GM12878 (cell line): Measurements from ENCODE around the gene HAUS1. TPM values are rescaled to one million over a fixed set of nuclear protein-coding genes. Genes with fewer than 3 reads are reported as not detected.

ENCODE experiments used
- ATAC-seq: fragments of 200-7000 bp; cut with Tn5 transposase; 3 replicates; pipeline ENCODE4 v1.9.1; 2020; ENCODE audit warnings: mild to moderate bottlenecking, moderate library complexity
- BruUV-seq: library from RNA; stranded (reverse); fragments of 400-500 nt; replicated peaks from 2 replicates; lab custom pipeline; 2021; lab: Mats Ljungman, UMichigan
- CTCF ChIA-PET: fragments of 300-600 bp; sonication (Branson Sonifier 250); formaldehyde crosslinking; extraction: SDS; loops from one replicate; lab custom pipeline; 2021; ENCODE audit warnings: inconsistent platforms; lab: Yijun Ruan, JAX
- POLR2A ChIA-PET: fragments of 350-600 bp; formaldehyde crosslinking; extraction: SDS; loops from one replicate; lab custom pipeline; 2021; ENCODE audit warnings: inconsistent platforms; lab: Charles Lee
- RAD21 ChIA-PET: fragments of 300-600 bp; sonication (Branson Sonifier 250); formaldehyde crosslinking; loops from one replicate; lab custom pipeline; 2023; ENCODE audit warnings: antibody characterized with exemption; ENCODE audit not compliant: unreplicated experiment; lab: Charles Lee
- SMC1A ChIA-PET: fragments of 300-600 bp; sonication (Branson Sonifier 250); formaldehyde crosslinking; loops from one replicate; lab custom pipeline; 2023; ENCODE audit not compliant: unreplicated experiment, uncharacterized antibody; lab: Charles Lee
- DNase-seq: peaks from one replicate; pipeline ENCODE4 v3.0.0-alpha.2; 2011; ENCODE audit warnings: low read depth, low spot score
- FAIRE-seq: peaks from 3 replicates; lab custom pipeline; 2011; peaks lifted over from hg19 to GRCh38; lab: Jason Lieb, UNC
- H2AFZ ChIP-seq: 2 replicates; pipeline ENCODE4 v1.6.0; 2011; ENCODE audit warnings: low read depth, low read length, control low read depth; ENCODE audit not compliant: control insufficient read depth
- H3K27ac ChIP-seq: 2 replicates; pipeline ENCODE4 v1.5.1; 2011; ENCODE audit warnings: control low read depth; ENCODE audit not compliant: control insufficient read depth, insufficient read depth
- H3K27me3 ChIP-seq, 2 experiments: replicated peaks in 1 of 2; 2 replicates each; pipeline versions ENCODE4 v1.6.0 to v1.6.1; 2011; ENCODE audit warnings: low read length in 1 of 2; ENCODE audit not compliant: control insufficient read depth in 2 of 2, insufficient read depth in 2 of 2
- H3K36me3 ChIP-seq, 2 experiments: 2 replicates each; pipeline ENCODE4 v1.5.1; 2011; ENCODE audit warnings: low read length in 1 of 2; ENCODE audit not compliant: control insufficient read depth in 2 of 2, insufficient read depth in 2 of 2
- H3K4me1 ChIP-seq: 2 replicates; pipeline ENCODE4 v1.6.1; 2011; ENCODE audit warnings: mild to moderate bottlenecking, low read length, moderate library complexity, mixed read lengths; ENCODE audit not compliant: control insufficient read depth, insufficient read depth
- H3K4me2 ChIP-seq: 2 replicates; pipeline ENCODE4 v1.6.0; 2011; ENCODE audit warnings: control low read depth; ENCODE audit not compliant: control insufficient read depth, insufficient read depth
- H3K4me3 ChIP-seq: fragments of 200-600 bp; sonication (generic); 2 replicates; pipeline ENCODE4 v1.5.1; 2016
- H3K79me2 ChIP-seq: 2 replicates; pipeline ENCODE4 v1.6.0; 2011; ENCODE audit warnings: low read length; ENCODE audit not compliant: control insufficient read depth, insufficient read depth
- H3K9ac ChIP-seq: 2 replicates; pipeline ENCODE4 v1.8.0; 2011; ENCODE audit warnings: low read length, control low read depth, mixed read lengths; ENCODE audit not compliant: control insufficient read depth, insufficient read depth
- H3K9me3 ChIP-seq: replicated peaks from 3 replicates; pipeline ENCODE4 v1.5.1; 2011; ENCODE audit warnings: mild to moderate bottlenecking, low read length; ENCODE audit not compliant: control insufficient read depth, insufficient read depth
- H4K20me1 ChIP-seq: 2 replicates; pipeline ENCODE4 v1.6.0; 2011; ENCODE audit not compliant: control insufficient read depth, insufficient read depth
- CBX3 ChIP-seq: fragments of 200-600 bp; sonication (generic); IDR thresholded peaks from 2 replicates; pipeline ENCODE4 v1.6.1; 2016; ENCODE audit warnings: low read depth, borderline replicate concordance
- SUZ12 ChIP-seq: fragments of 200-600 bp; sonication (generic); IDR thresholded peaks from one replicate; pipeline ENCODE4 v1.6.1; 2018; ENCODE audit warnings: antibody characterized with exemption, mild to moderate bottlenecking; ENCODE audit not compliant: unreplicated experiment
- WGBS: methylation state at CpG from one replicate; pipeline ENCODE4 v1.1.6; 2016; ENCODE audit warnings: low lambda C conversion rate; ENCODE audit not compliant: insufficient replicate concordance, insufficient coverage; ENCODE audit errors: missing lambda C conversion rate; 5-methylcytosine and 5-hydroxymethylcytosine counted together
- in situ Hi-C: fragments of 300-500 bp; cut with MboI; formaldehyde crosslinking; loops from 9 replicates; pipeline ENCODE4 v1.14.3; 2018; ENCODE audit warnings: mixed read lengths
- intact Hi-C: fragments of 100-400 bp; cut with micrococcal nuclease; formaldehyde crosslinking; loops from one replicate; pipeline ENCODE4 v1.14.2; 2022; ENCODE audit not compliant: unreplicated experiment
- polyA plus RNA-seq, 11 experiments: library from polyadenylated mRNA; depleted of rRNA in 4 of 11; unstranded in 6 of 11; stranded (reverse) in 5 of 11; fragments of >200 nt; fragmentation: Nextera tagmentation in 4 of 11; fragmentation: Illumina TruSeq in 1 of 11; extraction: Ambion mirVana in 4 of 11; extraction: Trizol in 1 of 11; gene quantifications; 1 replicate in 1 of 11; 2 replicates in 10 of 11; pipeline versions ENCODE4 v1.2.1 to v1.2.3, GENCODE V29; 2011 to 2016; ENCODE audit warnings: inconsistent platforms in 2 of 11, missing spikeins in 2 of 11, low read depth in 1 of 11
- total RNA-seq, 4 experiments: library from RNA; depleted of rRNA in 3 of 4; stranded (reverse); fragments of >200 nt in 3 of 4; fragmentation: Illumina TruSeq in 1 of 4; extraction: Trizol in 1 of 4; gene quantifications; 2 replicates each; pipeline versions ENCODE4 v1.2.1 to v1.2.3, GENCODE V29; 2013 to 2021

HAUS1 gene
- total and polyA plus RNA-seq, 10 of the 15 experiments (the other 5 are each of a cell fraction or from before 2014, with no cell fraction given) = 41.2 to 182 (median 91.9) TPM

DNA sequence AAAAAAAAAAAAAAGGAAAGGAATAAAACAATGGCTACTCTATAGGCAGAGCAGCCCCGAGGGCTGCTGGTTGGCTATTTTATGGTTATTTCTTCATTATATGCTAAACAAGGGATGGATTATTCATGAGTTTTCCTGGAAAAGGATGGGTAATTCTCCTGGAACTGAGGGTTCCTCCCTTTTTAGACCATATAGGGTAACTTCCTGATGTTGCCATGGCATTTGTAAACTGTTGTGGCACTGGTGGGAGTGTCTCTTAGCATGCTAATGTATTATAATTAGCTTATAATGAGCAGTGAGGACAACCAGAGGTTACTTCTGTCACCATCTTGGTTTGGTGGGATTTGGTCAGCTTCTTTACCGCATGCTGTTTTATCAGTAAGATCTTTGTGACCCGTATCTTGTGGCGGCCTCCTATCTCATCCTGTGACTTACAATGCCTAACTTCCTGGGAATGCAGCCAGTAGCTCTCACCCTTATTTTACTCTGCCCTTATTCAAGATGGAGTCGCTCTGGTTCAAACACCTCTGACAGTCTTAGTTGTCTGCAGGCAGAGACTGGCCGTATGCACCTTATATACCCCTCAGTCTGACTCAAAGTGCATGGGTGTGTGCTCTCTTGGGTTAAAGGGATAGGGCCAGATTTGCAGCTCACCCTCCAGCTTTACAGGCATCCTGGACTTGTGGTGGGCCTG, 57.7 kb downstream of the HAUS1 start:
- Histone ChIP-seq H3K4me2 (no peak overlapping the region), H3K9me3 (no peaks in the 10 kb centered on the region), H3K79me2 (no peaks in the 10 kb centered on the region), H2AFZ (no peak overlapping the region), H3K9ac (no peak overlapping the region), H3K36me3 (no peaks in the 10 kb centered on the region), H4K20me1 (no peaks in the 10 kb centered on the region), H3K4me3 (no peak overlapping the region), H3K27ac (no peak overlapping the region), H3K27me3 (no peaks in the 10 kb centered on the region), H3K4me1 (no peaks in the 10 kb centered on the region)
- POLR2A ChIA-PET = no interaction called here
- FAIRE-seq (no peak), ATAC-seq (no peak), DNase-seq (no peak)
- in situ Hi-C loops (no loop called here), intact Hi-C loops (no loop called here)
- SMC1A ChIA-PET = interaction anchor here (0.6 to 1.4 kb wide), 2 partner anchors 14 to 27 kb away, joined by 3 read pairs; no protein-coding TSS in a partner anchor
- CTCF ChIA-PET = interaction anchor here (1.3 to 5.8 kb wide), 4 partner anchors 11 to 496 kb away, joined by 5 to 33 read pairs (median 14); a partner anchor contains a TSS
- BruUV-seq = no TSS peak
- TF ChIP-seq SUZ12 = no peak
- RAD21 ChIA-PET = interaction anchor here (1.4 kb wide), 1 partner anchor 12 kb away, joined by 3 read pairs; no protein-coding TSS in a partner anchor
- WGBS = 61% methylated on average over 6 of the region's 6 CpGs

- CTCF ChIA-PET = interaction anchor here (3.4 kb wide), 1 partner anchor 10 kb away, joined by 24 read pairs; a partner anchor contains a TSS
- in situ Hi-C loops = no loop called here
Observed at GRCh38 chr18:46163091-46163490, 58.9 kb downstream of the HAUS1 start.

More at GRCh38 chr18:46163091-46163490, 58.9 kb downstream of the HAUS1 start:
- FAIRE-seq = no peak
- intact Hi-C loops = no loop called here
- WGBS = 61% methylated on average over 3 of the region's 3 CpGs
- Histone ChIP-seq H3K4me2 (no peak overlapping the region), H3K79me2 (no peaks in the 10 kb centered on the region), H3K9ac (no peak overlapping the region), H2AFZ (no peak overlapping the region), H3K27ac (no peak overlapping the region), H3K4me3 (no peak overlapping the region), H3K36me3 (no peaks in the 10 kb centered on the region), H4K20me1 (no peaks in the 10 kb centered on the region), H3K27me3 (no peaks in the 10 kb centered on the region), H3K9me3 (no peaks in the 10 kb centered on the region), H3K4me1 (peaks cover 6% of the 10 kb centered on the region)
- SMC1A ChIA-PET = interaction anchor here (1.4 kb wide), 1 partner anchor 28 kb away, joined by 3 read pairs; no protein-coding TSS in a partner anchor
- no peak for DNase-seq
- ATAC-seq = no peak
- TF ChIP-seq CBX3 = no peak
- RAD21 ChIA-PET = no interaction called here
- POLR2A ChIA-PET = interaction anchor here (0.6 kb wide), 1 partner anchor 20 kb away, joined by 3 read pairs; no protein-coding TSS in a partner anchor
- no TSS peak for BruUV-seq
